K562 (cell line): ENCODE measurements around the gene OR2V2. TPM values are rescaled to one million over a fixed set of nuclear protein-coding genes. Genes with fewer than 3 reads are reported as not detected.
A peak's percentile ranks its signal among the peaks of the same experiment; 100 is the strongest.

ENCODE experiments used
- EGR1 ChIP-seq: fragments of 450-650 bp; conservative IDR thresholded peaks from 2 replicates; pipeline ENCODE4 v1.6.1; 2017; ENCODE audit warnings: mild to moderate bottlenecking
- HDAC1 ChIP-seq, 2 experiments: fragments of 450-650 bp; IDR thresholded peaks; 2 replicates each; pipeline ENCODE4 v1.6.1; 2016 to 2017; ENCODE audit warnings: inconsistent platforms in 1 of 2, mild to moderate bottlenecking in 1 of 2, moderate library complexity in 1 of 2
- HEY1 ChIP-seq: fragments of 250-450 bp; sonication (Bioruptor Pico); IDR thresholded peaks from 2 replicates; pipeline ENCODE4 v1.5.0; 2020; ENCODE audit warnings: mild to moderate bottlenecking, moderate library complexity, borderline replicate concordance
- MCM2 ChIP-seq: fragments of 450-650 bp; IDR thresholded peaks from 2 replicates; pipeline ENCODE4 v1.6.1; 2017; ENCODE audit warnings: low read depth, mild to moderate bottlenecking
- MTF1 ChIP-seq: fragments of 250-450 bp; sonication (Bioruptor Pico); IDR thresholded peaks from 2 replicates; pipeline ENCODE4 v1.9.0; 2021; ENCODE audit warnings: moderate library complexity, mild to moderate bottlenecking, inconsistent platforms, borderline replicate concordance
- NBN ChIP-seq: fragments of 450-650 bp; IDR thresholded peaks from 2 replicates; pipeline ENCODE4 v1.6.1; 2016; ENCODE audit warnings: low read depth, mild to moderate bottlenecking
- NFIC ChIP-seq: fragments of 450-650 bp; IDR thresholded peaks from 2 replicates; pipeline ENCODE4 v1.6.1; 2017; ENCODE audit warnings: mild to moderate bottlenecking, inconsistent platforms
- PHF8 ChIP-seq: fragments of 200-600 bp; sonication (generic); IDR thresholded peaks from 2 replicates; pipeline ENCODE4 v1.6.1; 2012; ENCODE audit warnings: mixed run types, mild to moderate bottlenecking, inconsistent platforms, low read length, moderate library complexity, borderline replicate concordance
- POLR3A ChIP-seq: IDR thresholded peaks from 2 replicates; pipeline ENCODE4 v1.6.1; 2011; ENCODE audit warnings: borderline replicate concordance, mild to moderate bottlenecking, moderate library complexity; ENCODE audit not compliant: insufficient read length, insufficient read depth; ENCODE audit errors: extremely low read depth
- PPARD ChIP-seq: fragments of 250-450 bp; sonication (Bioruptor Pico); IDR thresholded peaks from 2 replicates; pipeline ENCODE4 v1.8.0; 2022; ENCODE audit warnings: inconsistent platforms, mild to moderate bottlenecking, moderate library complexity
- RB1 ChIP-seq: fragments of 450-650 bp; IDR thresholded peaks from 2 replicates; pipeline ENCODE4 v1.6.1; 2017; ENCODE audit warnings: low read depth, mild to moderate bottlenecking
- TCFL5 ChIP-seq: fragments of 250-450 bp; sonication (Bioruptor Pico); conservative IDR thresholded peaks from 2 replicates; pipeline ENCODE4 v1.6.1; 2021; ENCODE audit warnings: mild to moderate bottlenecking, moderate library complexity, matching md5 sums
- TEAD4 ChIP-seq, 2 experiments: sonication (generic) in 1 of 2; formaldehyde crosslinking in 1 of 2; IDR thresholded peaks; 2 replicates each; pipeline versions ENCODE4 v1.6.1 to v1.8.0; 2012 to 2022; ENCODE audit warnings: borderline replicate concordance in 1 of 2, inconsistent platforms in 1 of 2, low read length in 1 of 2, mild to moderate bottlenecking in 1 of 2, missing genetic modification reagents in 1 of 2
- ZNF311 ChIP-seq: fragments of 250-450 bp; sonication (Bioruptor Pico); IDR thresholded peaks from 2 replicates; pipeline ENCODE4 v1.4.0; 2020; ENCODE audit warnings: mild to moderate bottlenecking, moderate library complexity
- ZNF41 ChIP-seq: fragments of 250-450 bp; sonication (Bioruptor Pico); conservative IDR thresholded peaks from 2 replicates; pipeline ENCODE4 v1.4.0; 2020; ENCODE audit warnings: mild to moderate bottlenecking
- ZNF586 ChIP-seq: fragments of 450-650 bp; formaldehyde crosslinking; conservative IDR thresholded peaks from 2 replicates; pipeline ENCODE4 v1.4.0; 2020; ENCODE audit warnings: mild to moderate bottlenecking, moderate library complexity
- polyA plus RNA-seq, 8 experiments: library from polyadenylated mRNA; depleted of rRNA in 4 of 8; stranded (reverse) in 5 of 8; unstranded in 3 of 8; fragments of >200 nt; fragmentation: Nextera tagmentation in 2 of 8; fragmentation: Illumina TruSeq in 1 of 8; extraction: Ambion mirVana in 2 of 8; extraction: Trizol in 1 of 8; gene quantifications; 2 replicates each; pipeline versions ENCODE4 v1.2.1 to v1.2.3, GENCODE V29; 2011 to 2014; ENCODE audit warnings: inconsistent platforms in 1 of 8, missing spikeins in 1 of 8
- total RNA-seq, 7 experiments: library from RNA; depleted of rRNA in 6 of 7; stranded (reverse); fragments of >200 nt in 6 of 7; fragmentation: Illumina TruSeq in 2 of 7; extraction: Trizol in 2 of 7; gene quantifications; 2 replicates each; pipeline versions ENCODE4 v1.2.1 to v1.2.3, GENCODE V29; 2011 to 2021; ENCODE audit warnings: low replicate concordance in 1 of 7
- TF ChIP-seq, protein P1 (sequence below), 2 experiments: fragments of 250-450 bp in 1 of 2; fragments of 450-650 bp in 1 of 2; sonication (Bioruptor Pico) in 1 of 2; IDR thresholded peaks; 2 replicates each; pipeline versions ENCODE4 v1.6.1 to v1.8.0; 2016 to 2021; ENCODE audit warnings: mild to moderate bottlenecking in 2 of 2, moderate library complexity in 2 of 2, missing compliant biosample characterization in 1 of 2, missing genetic modification characterization in 1 of 2
- TF ChIP-seq, protein P2 (sequence below): sonication (generic); formaldehyde crosslinking; IDR thresholded peaks from 2 replicates; pipeline ENCODE4 v1.8.1; 2022; ENCODE audit warnings: missing genetic modification reagents
- TF ChIP-seq, protein P3 (sequence below): sonication (generic); formaldehyde crosslinking; IDR thresholded peaks from 2 replicates; pipeline ENCODE4 v1.8.1; 2023; ENCODE audit warnings: mild to moderate bottlenecking, missing genetic modification reagents

The OR2V2 gene
- total and polyA plus RNA-seq, 9 of the 15 experiments (the other 6 are each of a cell fraction or from before 2014, with no cell fraction given), result 0.01 TPM; not detected in 8

DNA sequence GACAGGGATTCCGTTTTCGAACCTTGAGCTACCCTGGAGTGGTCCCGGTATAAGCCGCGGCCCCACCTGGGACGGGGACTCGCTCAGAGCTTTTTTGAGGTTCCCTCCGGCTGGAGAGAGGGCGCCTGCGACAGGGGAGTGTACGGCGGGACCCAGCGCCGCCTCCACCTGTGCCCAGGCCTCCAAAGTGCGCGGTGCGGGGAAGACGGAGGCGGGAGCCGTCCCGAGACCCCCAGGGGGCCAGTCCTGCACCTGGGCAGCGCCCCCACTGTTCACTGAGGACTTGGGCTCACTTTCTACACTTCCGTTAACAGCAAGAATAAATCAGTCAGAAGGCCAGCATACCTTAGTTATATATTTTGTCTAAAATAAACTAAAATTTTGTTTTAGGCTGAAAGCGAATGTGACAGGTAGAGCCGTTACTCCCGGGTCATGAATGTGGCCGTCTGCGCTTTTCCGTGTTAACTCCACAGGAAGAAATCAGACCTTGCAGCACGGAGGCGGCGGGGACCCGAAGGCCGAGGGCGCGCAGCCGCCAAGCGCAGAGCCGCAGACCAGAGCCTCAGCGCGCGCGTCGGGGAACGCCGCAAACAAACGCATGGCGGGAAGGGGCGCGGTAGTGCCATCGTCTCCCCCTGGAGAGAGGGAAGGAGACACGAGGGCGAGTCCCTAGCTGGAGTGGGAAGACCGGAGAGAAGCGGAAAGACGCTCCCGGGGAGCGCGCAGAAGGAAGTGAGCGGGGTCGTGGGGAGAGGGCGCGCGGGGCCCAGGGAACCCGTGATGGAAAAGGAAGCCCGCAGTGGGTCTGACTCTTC lies 43.5 kb downstream of the OR2V2 start (continued):
- TF ChIP-seq MCM2, result no peak
- TF ChIP-seq, protein P1, sequence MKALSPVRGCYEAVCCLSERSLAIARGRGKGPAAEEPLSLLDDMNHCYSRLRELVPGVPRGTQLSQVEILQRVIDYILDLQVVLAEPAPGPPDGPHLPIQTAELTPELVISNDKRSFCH (CRISPR knock-in tag; IDR thresholded peaks at IDR 0.05), result no peak
- TF ChIP-seq, protein P1 (tag; IDR thresholded peaks at IDR 0.05), result 0 out of 2 replicates have a peak, but pooled peaks have one; percentile 29
- no peak for TF ChIP-seq ZNF41 (CRISPR knock-in tag)
- TF ChIP-seq TEAD4 (IDR thresholded peaks at IDR 0.05; ENCODE audit: low read length), result no peak
- TF ChIP-seq TEAD4 (CRISPR knock-in tag; IDR thresholded peaks at IDR 0.05; ENCODE audit: borderline replicate concordance), result no peak
- TF ChIP-seq HDAC1 (IDR thresholded peaks at IDR 0.05), result peak in 1 of 2 experiments; percentile 76; a peak in 2 of 4 replicates
- no peak for TF ChIP-seq PHF8
- TF ChIP-seq TCFL5 (CRISPR knock-in tag), result no peak
- TF ChIP-seq, protein P2, sequence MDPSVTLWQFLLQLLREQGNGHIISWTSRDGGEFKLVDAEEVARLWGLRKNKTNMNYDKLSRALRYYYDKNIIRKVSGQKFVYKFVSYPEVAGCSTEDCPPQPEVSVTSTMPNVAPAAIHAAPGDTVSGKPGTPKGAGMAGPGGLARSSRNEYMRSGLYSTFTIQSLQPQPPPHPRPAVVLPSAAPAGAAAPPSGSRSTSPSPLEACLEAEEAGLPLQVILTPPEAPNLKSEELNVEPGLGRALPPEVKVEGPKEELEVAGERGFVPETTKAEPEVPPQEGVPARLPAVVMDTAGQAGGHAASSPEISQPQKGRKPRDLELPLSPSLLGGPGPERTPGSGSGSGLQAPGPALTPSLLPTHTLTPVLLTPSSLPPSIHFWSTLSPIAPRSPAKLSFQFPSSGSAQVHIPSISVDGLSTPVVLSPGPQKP (CRISPR knock-in tag), result no peak
- TF ChIP-seq ZNF586, result no peak
- no peak for TF ChIP-seq ZNF311
- TF ChIP-seq EGR1, result no peak
- no peak for TF ChIP-seq NBN
- peak; percentile 28; the same call in 1 of the 2 replicates for TF ChIP-seq RB1
- TF ChIP-seq HEY1 (CRISPR knock-in tag), result no peak
- TF ChIP-seq POLR3A, result no peak
- TF ChIP-seq PPARD (CRISPR knock-in tag), result no peak
- no peak for TF ChIP-seq NFIC
- TF ChIP-seq MTF1 (CRISPR knock-in tag), result no peak
- TF ChIP-seq, protein P3, sequence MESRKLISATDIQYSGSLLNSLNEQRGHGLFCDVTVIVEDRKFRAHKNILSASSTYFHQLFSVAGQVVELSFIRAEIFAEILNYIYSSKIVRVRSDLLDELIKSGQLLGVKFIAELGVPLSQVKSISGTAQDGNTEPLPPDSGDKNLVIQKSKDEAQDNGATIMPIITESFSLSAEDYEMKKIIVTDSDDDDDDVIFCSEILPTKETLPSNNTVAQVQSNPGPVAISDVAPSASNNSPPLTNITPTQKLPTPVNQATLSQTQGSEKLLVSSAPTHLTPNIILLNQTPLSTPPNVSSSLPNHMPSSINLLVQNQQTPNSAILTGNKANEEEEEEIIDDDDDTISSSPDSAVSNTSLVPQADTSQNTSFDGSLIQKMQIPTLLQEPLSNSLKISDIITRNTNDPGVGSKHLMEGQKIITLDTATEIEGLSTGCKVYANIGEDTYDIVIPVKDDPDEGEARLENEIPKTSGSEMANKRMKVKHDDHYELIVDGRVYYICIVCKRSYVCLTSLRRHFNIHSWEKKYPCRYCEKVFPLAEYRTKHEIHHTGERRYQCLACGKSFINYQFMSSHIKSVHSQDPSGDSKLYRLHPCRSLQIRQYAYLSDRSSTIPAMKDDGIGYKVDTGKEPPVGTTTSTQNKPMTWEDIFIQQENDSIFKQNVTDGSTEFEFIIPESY, result no peak
